Measurements from ENCODE around the gene C12orf76.
"Not testable (repeated sequence)": the region's sequence is repeated elsewhere in the genome, so short reads cannot be mapped to it uniquely, and the experiment has no call there.

DNA sequence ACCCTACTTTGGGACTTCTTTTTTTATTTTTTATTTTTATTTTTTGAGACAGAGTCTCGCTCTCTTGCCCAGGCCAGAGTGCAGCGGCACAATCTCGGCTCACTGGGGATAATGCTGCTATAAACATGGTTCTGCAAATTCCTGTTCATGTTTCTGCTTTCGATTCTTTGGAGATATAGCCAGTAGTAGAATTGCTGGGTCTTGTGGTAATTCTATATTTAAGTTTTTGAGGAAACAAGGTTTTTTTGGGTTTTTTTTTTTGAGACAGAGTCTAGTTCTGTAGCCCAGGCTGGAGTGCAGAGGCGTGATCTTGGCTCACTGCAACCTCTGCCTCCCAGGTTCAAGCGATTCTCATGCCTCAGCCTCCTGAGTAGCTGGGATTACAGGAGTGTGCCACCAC lies 39.9 kb upstream of the C12orf76 start:
- TF ChIP-seq, protein P1, sequence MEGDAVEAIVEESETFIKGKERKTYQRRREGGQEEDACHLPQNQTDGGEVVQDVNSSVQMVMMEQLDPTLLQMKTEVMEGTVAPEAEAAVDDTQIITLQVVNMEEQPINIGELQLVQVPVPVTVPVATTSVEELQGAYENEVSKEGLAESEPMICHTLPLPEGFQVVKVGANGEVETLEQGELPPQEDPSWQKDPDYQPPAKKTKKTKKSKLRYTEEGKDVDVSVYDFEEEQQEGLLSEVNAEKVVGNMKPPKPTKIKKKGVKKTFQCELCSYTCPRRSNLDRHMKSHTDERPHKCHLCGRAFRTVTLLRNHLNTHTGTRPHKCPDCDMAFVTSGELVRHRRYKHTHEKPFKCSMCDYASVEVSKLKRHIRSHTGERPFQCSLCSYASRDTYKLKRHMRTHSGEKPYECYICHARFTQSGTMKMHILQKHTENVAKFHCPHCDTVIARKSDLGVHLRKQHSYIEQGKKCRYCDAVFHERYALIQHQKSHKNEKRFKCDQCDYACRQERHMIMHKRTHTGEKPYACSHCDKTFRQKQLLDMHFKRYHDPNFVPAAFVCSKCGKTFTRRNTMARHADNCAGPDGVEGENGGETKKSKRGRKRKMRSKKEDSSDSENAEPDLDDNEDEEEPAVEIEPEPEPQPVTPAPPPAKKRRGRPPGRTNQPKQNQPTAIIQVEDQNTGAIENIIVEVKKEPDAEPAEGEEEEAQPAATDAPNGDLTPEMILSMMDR (IDR thresholded peaks at IDR 0.05) = not testable (repeated sequence)
- TF ChIP-seq POLR2AphosphoS5 (IDR thresholded peaks at IDR 0.05) = not testable (repeated sequence)
